OCI-LY1 (cell line): ENCODE results near the gene GAS6.

Experiments
- EZH2 ChIP-seq: fragments of 200-600 bp; sonication (generic), shearing (Covaris generic); IDR thresholded peaks from 2 replicates; pipeline ENCODE4 v1.8.0; 2017; ENCODE audit warnings: borderline replicate concordance, mixed run types, mild to moderate bottlenecking, antibody characterized with exemption, low read length, moderate library complexity, mixed read lengths
- TF ChIP-seq, protein P1 (sequence below): fragments of 200-600 bp; sonication (generic), shearing (Covaris generic); IDR thresholded peaks from 2 replicates; pipeline ENCODE4 v1.5.1; 2017; ENCODE audit warnings: mild to moderate bottlenecking, antibody characterized with exemption, low read length, moderate library complexity, mixed read lengths

DNA sequence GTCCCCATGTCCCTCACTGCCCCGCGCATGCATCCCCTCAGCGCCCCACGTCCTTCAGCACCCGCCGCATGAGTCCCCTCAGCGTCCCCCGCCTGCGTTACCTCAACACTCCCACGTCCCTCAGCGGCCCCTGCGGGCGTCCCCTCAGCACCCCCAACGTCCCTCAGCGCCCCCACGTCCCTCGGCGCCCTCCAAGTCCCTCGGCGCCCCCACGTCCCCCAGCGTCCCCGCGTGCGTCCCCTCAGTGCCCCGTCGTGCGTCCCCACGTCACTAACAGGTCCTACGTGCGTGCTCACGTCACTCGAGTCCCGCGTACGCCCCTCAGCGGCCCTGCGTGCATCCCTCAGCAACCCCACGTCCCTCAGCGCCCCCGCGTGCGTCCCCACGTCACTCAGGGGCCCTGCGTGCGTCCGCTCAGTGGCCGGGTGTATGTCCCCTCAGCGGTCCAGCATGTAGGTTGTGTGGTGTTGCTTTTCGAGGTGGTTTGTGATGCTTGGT is 19.5 kb upstream of the GAS6 start:
- TF ChIP-seq, protein P1, sequence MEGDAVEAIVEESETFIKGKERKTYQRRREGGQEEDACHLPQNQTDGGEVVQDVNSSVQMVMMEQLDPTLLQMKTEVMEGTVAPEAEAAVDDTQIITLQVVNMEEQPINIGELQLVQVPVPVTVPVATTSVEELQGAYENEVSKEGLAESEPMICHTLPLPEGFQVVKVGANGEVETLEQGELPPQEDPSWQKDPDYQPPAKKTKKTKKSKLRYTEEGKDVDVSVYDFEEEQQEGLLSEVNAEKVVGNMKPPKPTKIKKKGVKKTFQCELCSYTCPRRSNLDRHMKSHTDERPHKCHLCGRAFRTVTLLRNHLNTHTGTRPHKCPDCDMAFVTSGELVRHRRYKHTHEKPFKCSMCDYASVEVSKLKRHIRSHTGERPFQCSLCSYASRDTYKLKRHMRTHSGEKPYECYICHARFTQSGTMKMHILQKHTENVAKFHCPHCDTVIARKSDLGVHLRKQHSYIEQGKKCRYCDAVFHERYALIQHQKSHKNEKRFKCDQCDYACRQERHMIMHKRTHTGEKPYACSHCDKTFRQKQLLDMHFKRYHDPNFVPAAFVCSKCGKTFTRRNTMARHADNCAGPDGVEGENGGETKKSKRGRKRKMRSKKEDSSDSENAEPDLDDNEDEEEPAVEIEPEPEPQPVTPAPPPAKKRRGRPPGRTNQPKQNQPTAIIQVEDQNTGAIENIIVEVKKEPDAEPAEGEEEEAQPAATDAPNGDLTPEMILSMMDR = no peak
- no peak for TF ChIP-seq EZH2
